H1 (cell line): ENCODE data around the gene A3GALT2. TPM values are rescaled to one million over a fixed set of nuclear protein-coding genes. Genes with fewer than 3 reads are reported as not detected.

ENCODE experiments used
- SIRT6 ChIP-seq: IDR thresholded peaks from one replicate; pipeline ENCODE4 v1.7.1; 2012; ENCODE audit warnings: low read length, inconsistent platforms
- SIX5 ChIP-seq: IDR thresholded peaks from 2 replicates; pipeline ENCODE4 v1.6.1; 2011; ENCODE audit warnings: mild to moderate bottlenecking, low read depth, low read length
- SUZ12 ChIP-seq: fragments of 200-600 bp; sonication (generic); IDR thresholded peaks from 2 replicates; pipeline ENCODE4 v1.6.1; 2012; ENCODE audit warnings: mild to moderate bottlenecking, inconsistent platforms, low read length, moderate library complexity, mixed read lengths
- polyA plus RNA-seq, 7 experiments: library from polyadenylated mRNA; depleted of rRNA in 3 of 7; stranded (reverse) in 5 of 7; unstranded in 2 of 7; fragments of >200 nt in 5 of 7; fragments of 200-250 nt in 2 of 7; gene quantifications; 1 replicate in 5 of 7; 2 replicates in 1 of 7; 4 replicates in 1 of 7; pipeline versions ENCODE4 v1.2.1 to v1.2.3, GENCODE V29; 2011 to 2013; ENCODE audit warnings: missing spikeins in 2 of 7, mixed read lengths in 2 of 7
- total RNA-seq: library from RNA; stranded (reverse); fragmentation: NEBNext Ultra II Directional; extraction: Animal tissue kit (Norgen Biotek cat#: 25700); gene quantifications from 2 replicates; pipeline ENCODE4 v1.2.1, GENCODE V29; 2021

Gene A3GALT2
- total and polyA plus RNA-seq, 2 of the 8 experiments (the other 6 are each of a cell fraction or from before 2014, with no cell fraction given): not detected

- TF ChIP-seq SUZ12 (no peak), SIX5 (no peak), SIRT6 (no peak)
- TF ChIP-seq, all 59 proteins: peak for 0
These were observed 14.1 kb upstream of the A3GALT2 start (continued) for GRCh38 chr1:33335020-33335419.
